Neural cell (in vitro differentiated cells): ENCODE measurements around the gene C10orf105. TPM values are rescaled to one million over a fixed set of nuclear protein-coding genes. Genes with fewer than 3 reads are reported as not detected.

Experiments
- H2AFZ ChIP-seq: fragments of 200-600, 300-800 bp; sonication (generic), shearing (Covaris generic); 2 replicates; pipeline ENCODE4 v1.6.0; 2014; ENCODE audit warnings: low read depth, mild to moderate bottlenecking, antibody characterized with exemption, low read length, moderate library complexity
- H3F3A ChIP-seq: fragments of 200-600 bp; shearing (Covaris generic); 2 replicates; pipeline ENCODE4 v1.6.1; 2016; ENCODE audit warnings: mild to moderate bottlenecking, moderate library complexity, mixed read lengths, antibody characterized with exemption, low read length; ENCODE audit not compliant: insufficient read depth, poor library complexity, severe bottlenecking
- H3K27ac ChIP-seq: fragments of 200-600, 300-800 bp; sonication (generic), shearing (Covaris generic); 2 replicates; pipeline ENCODE4 v1.5.1; 2014; ENCODE audit warnings: mild to moderate bottlenecking, low read length, moderate library complexity
- H3K27me3 ChIP-seq: fragments of 300-800, 200-600 bp; sonication (generic), shearing (Covaris generic); 2 replicates; pipeline ENCODE4 v1.6.0; 2014; ENCODE audit warnings: mild to moderate bottlenecking, low read depth, low read length, moderate library complexity; ENCODE audit not compliant: insufficient read depth
- H3K36me3 ChIP-seq: fragments of 300-800, 200-600 bp; sonication (generic), shearing (Covaris generic); 2 replicates; pipeline ENCODE4 v1.5.1; 2014; ENCODE audit warnings: mild to moderate bottlenecking, antibody characterized with exemption, low read length, moderate library complexity; ENCODE audit not compliant: insufficient read depth
- H3K4me2 ChIP-seq: fragments of 300-800, 200-600 bp; sonication (generic), shearing (Covaris generic); 2 replicates; pipeline ENCODE4 v1.6.0; 2014; ENCODE audit warnings: mild to moderate bottlenecking, low read length
- H3K4me3 ChIP-seq: fragments of 300-800, 200-600 bp; sonication (generic), shearing (Covaris generic); 2 replicates; pipeline ENCODE4 v1.5.1; 2014; ENCODE audit warnings: mild to moderate bottlenecking, low read length, moderate library complexity
- H3K79me2 ChIP-seq: fragments of 200-600 bp; shearing (Covaris generic); replicated peaks from 2 replicates; pipeline ENCODE4 v1.6.0; 2014; ENCODE audit warnings: mild to moderate bottlenecking, low read length, moderate library complexity; ENCODE audit not compliant: insufficient read depth
- H3K9ac ChIP-seq: fragments of 300-800, 200-600 bp; sonication (generic), shearing (Covaris generic); 2 replicates; pipeline ENCODE4 v1.6.1; 2016; ENCODE audit warnings: mild to moderate bottlenecking, low read length, mixed read lengths
- H3K9me2 ChIP-seq: fragments of 200-600 bp; shearing (Covaris generic); 2 replicates; pipeline ENCODE4 v1.6.1; 2016; ENCODE audit warnings: mild to moderate bottlenecking, low read length, mixed read lengths; ENCODE audit not compliant: insufficient read depth
- H3K9me3 ChIP-seq: fragments of 200-600, 300-800 bp; sonication (generic), shearing (Covaris generic); 2 replicates; pipeline ENCODE4 v1.6.1; 2016; ENCODE audit warnings: mild to moderate bottlenecking, mixed run types, low read length, moderate library complexity, mixed read lengths
- H4K20me1 ChIP-seq: fragments of 200-600 bp; shearing (Covaris generic); 2 replicates; pipeline ENCODE4 v1.6.1; 2016; ENCODE audit warnings: mild to moderate bottlenecking, mixed run types; ENCODE audit not compliant: insufficient read depth
- CTCF ChIP-seq: fragments of 450-650 bp; IDR thresholded peaks from 2 replicates; pipeline ENCODE4 v1.5.1; 2014; ENCODE audit warnings: antibody characterized with exemption, mild to moderate bottlenecking, moderate library complexity; ENCODE audit not compliant: poor library complexity, severe bottlenecking
- EP300 ChIP-seq: fragments of 450-650 bp; conservative IDR thresholded peaks from 2 replicates; pipeline ENCODE4 v1.6.1; 2014; ENCODE audit warnings: antibody characterized with exemption, mild to moderate bottlenecking, moderate library complexity; ENCODE audit not compliant: poor library complexity, severe bottlenecking
- EZH2 ChIP-seq: fragments of 200-600, 300-800 bp; shearing (Covaris generic), sonication (generic); IDR thresholded peaks from 2 replicates; pipeline ENCODE4 v1.6.1; 2014; ENCODE audit warnings: antibody characterized with exemption, low read length, borderline replicate concordance, mild to moderate bottlenecking; ENCODE audit not compliant: insufficient read depth, poor library complexity, severe bottlenecking
- MXI1 ChIP-seq: fragments of 450-650 bp; conservative IDR thresholded peaks from 2 replicates; pipeline ENCODE4 v1.6.1; 2014; ENCODE audit warnings: antibody characterized with exemption, mild to moderate bottlenecking; ENCODE audit not compliant: poor library complexity, severe bottlenecking
- POLR2AphosphoS5 ChIP-seq: IDR thresholded peaks from 2 replicates; pipeline ENCODE4 v1.6.1; 2012
- RAD21 ChIP-seq: fragments of 450-650 bp; conservative IDR thresholded peaks from 2 replicates; pipeline ENCODE4 v1.6.1; 2014; ENCODE audit warnings: antibody characterized with exemption, mild to moderate bottlenecking, moderate library complexity
- REST ChIP-seq: IDR thresholded peaks from 2 replicates; pipeline ENCODE4 v1.6.1; 2012; ENCODE audit warnings: borderline replicate concordance
- SMC3 ChIP-seq: fragments of 450-650 bp; conservative IDR thresholded peaks from 2 replicates; pipeline ENCODE4 v1.6.1; 2014; ENCODE audit warnings: antibody characterized with exemption, mild to moderate bottlenecking, moderate library complexity; ENCODE audit not compliant: poor library complexity
- TAF1 ChIP-seq: IDR thresholded peaks from 2 replicates; pipeline ENCODE4 v1.6.1; 2012; ENCODE audit warnings: low read depth
- polyA plus RNA-seq: library from polyadenylated mRNA; depleted of rRNA; stranded (reverse); fragments of >200 nt; gene quantifications from 2 replicates; pipeline ENCODE4 v1.2.3, GENCODE V29; 2014

Gene C10orf105
- polyA plus RNA-seq, 1 donor from 2014 or later: 0.11 TPM

- no peaks in the 10 kb centered on the region for H4K20me1 ChIP-seq
- no peak overlapping the region for H2AFZ ChIP-seq
- H3K9me3 ChIP-seq: no peaks in the 10 kb centered on the region
- H3F3A ChIP-seq: no peaks in the 10 kb centered on the region
- H3K9me2 ChIP-seq: no peaks in the 10 kb centered on the region
- TF ChIP-seq SMC3: no peak
- TF ChIP-seq TAF1: no peak
- no peak for TF ChIP-seq CTCF
- no peak for TF ChIP-seq RAD21
- no peak for TF ChIP-seq EP300
- H3K79me2 ChIP-seq: no peaks in the 10 kb centered on the region
- no peak overlapping the region for H3K4me2 ChIP-seq
- H3K27ac ChIP-seq: no peak overlapping the region
- H3K4me3 ChIP-seq: no peak overlapping the region
- no peaks in the 10 kb centered on the region for H3K27me3 ChIP-seq
- H3K9ac ChIP-seq: no peak overlapping the region
- no peaks in the 10 kb centered on the region for H3K36me3 ChIP-seq
These were observed 40.2 kb downstream of the C10orf105 start for GRCh38 chr10:71679425-71679824.

- Histone ChIP-seq H3K36me3 (no peaks in the 10 kb centered on the region), H3K27me3 (no peaks in the 10 kb centered on the region), H3K79me2 (no peaks in the 10 kb centered on the region), H3K9me3 (no peaks in the 10 kb centered on the region), H3K27ac (no peak overlapping the region), H3K9me2 (no peaks in the 10 kb centered on the region), H2AFZ (no peak overlapping the region), H3K4me2 (no peak overlapping the region), H3K4me3 (no peak overlapping the region), H3K9ac (no peak overlapping the region), H4K20me1 (no peaks in the 10 kb centered on the region), H3F3A (no peaks in the 10 kb centered on the region)
- TF ChIP-seq RAD21 (no peak), EP300 (no peak), REST (no peak), SMC3 (no peak), MXI1 (no peak), POLR2AphosphoS5 (no peak), EZH2 (no peak), CTCF (no peak), TAF1 (no peak)
These were observed 41.3 kb downstream of the C10orf105 start for GRCh38 chr10:71678057-71678805.
